ENCODE results near the gene MYH13. TPM values are rescaled to one million over a fixed set of nuclear protein-coding genes. Genes with fewer than 3 reads are reported as not detected.

MYH13 gene
- total and polyA plus RNA-seq, 9 of the 15 experiments (the other 6 are each of a cell fraction or from before 2014, with no cell fraction given) = 0.01 TPM; not detected in 8

DNA sequence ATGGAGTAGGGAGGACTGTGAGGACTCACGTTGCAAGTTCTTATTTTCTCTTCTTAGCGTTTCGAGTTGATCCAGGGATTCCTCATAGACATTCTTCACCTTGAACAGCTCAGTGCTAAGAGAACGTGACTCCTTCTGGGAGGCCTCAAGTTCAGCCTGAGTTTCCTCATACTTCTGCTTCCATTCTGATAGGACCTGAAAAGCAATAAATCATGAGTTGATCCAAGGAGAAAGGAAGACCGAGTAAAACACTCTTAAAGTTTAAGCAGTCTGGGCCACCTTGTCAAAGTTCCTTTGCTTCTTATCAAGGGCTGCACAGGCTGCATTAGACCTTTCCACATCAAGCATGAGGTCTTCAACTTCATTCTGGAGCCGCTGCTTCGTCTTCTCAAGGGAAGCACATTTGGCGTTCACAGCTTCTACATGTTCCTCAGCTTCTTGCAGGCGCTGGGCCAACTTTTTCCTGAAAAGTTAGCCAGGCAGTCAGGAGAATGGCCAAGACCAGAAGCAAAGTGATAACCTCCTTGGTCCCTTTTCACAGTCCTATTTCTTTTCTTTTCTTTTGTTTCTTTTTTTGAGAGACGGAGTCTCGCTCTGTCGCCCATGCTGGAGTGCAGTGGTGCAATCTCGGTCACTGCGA lies 23.8 kb upstream of the MYH13 start:
- no TSS peak for BruUV-seq (replicated peaks)
- no peaks in the 10 kb centered on the region for H3K9me1 ChIP-seq (ENCODE audit: control insufficient read depth, insufficient read depth, low read length)
- H3K4me1 ChIP-seq (replicated peaks in 1 of 2; ENCODE audit: control insufficient read depth in 2 of 2, insufficient read depth in 2 of 2, low read length in 2 of 2) = no peaks in the 10 kb centered on the region; a peak in 1 of 5 replicates
- no peak overlapping the region for H3K4me2 ChIP-seq (ENCODE audit: insufficient read depth, low read length)
- H3K27me3 ChIP-seq (ENCODE audit: control insufficient read depth in 2 of 2, insufficient read depth in 2 of 2, low read length in 2 of 2) = peaks cover 0 to 4% of the 10 kb centered on the region in 2 experiments; a peak in 1 of 5 replicates
- no peak for ATAC-seq
- CTCF ChIA-PET (ENCODE audit: low intra/inter-chr PET ratio) = no interaction called here
- TF ChIP-seq TRIM25 (IDR thresholded peaks at IDR 0.05; ENCODE audit: borderline replicate concordance) = no peak
- TF ChIP-seq ZNF696 (CRISPR knock-in tag; conservative IDR thresholded peaks at IDR 0.05) = no peak
- TF ChIP-seq KLF6 (CRISPR knock-in tag; IDR thresholded peaks at IDR 0.05; ENCODE audit: borderline replicate concordance) = no peak
- no peak for TF ChIP-seq ATF7 (IDR thresholded peaks at IDR 0.05)
- peak; percentile 48 for TF ChIP-seq PKNOX1 (IDR thresholded peaks at IDR 0.05)
- no peak for TF ChIP-seq ERF (CRISPR knock-in tag; IDR thresholded peaks at IDR 0.05)
- TF ChIP-seq MEIS2 (IDR thresholded peaks at IDR 0.05; ENCODE audit: partially characterized antibody) = peak; percentile 68
- no peak for TF ChIP-seq SREBF2 (CRISPR knock-in tag; IDR thresholded peaks at IDR 0.05)
- no peak for TF ChIP-seq SLC30A9 (CRISPR knock-in tag; IDR thresholded peaks at IDR 0.05)
- no peak for TF ChIP-seq TBL1XR1 (IDR thresholded peaks at IDR 0.05; ENCODE audit: low read length in 2 of 2)
- TF ChIP-seq, protein P1, sequence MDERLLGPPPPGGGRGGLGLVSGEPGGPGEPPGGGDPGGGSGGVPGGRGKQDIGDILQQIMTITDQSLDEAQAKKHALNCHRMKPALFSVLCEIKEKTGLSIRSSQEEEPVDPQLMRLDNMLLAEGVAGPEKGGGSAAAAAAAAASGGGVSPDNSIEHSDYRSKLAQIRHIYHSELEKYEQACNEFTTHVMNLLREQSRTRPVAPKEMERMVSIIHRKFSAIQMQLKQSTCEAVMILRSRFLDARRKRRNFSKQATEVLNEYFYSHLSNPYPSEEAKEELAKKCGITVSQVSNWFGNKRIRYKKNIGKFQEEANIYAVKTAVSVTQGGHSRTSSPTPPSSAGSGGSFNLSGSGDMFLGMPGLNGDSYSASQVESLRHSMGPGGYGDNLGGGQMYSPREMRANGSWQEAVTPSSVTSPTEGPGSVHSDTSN (CRISPR knock-in tag; IDR thresholded peaks at IDR 0.05; ENCODE audit: low read depth) = peak; percentile 5; the same call in 1 of the 2 replicates
- TF ChIP-seq, protein P1 (tag; conservative IDR thresholded peaks at IDR 0.05; ENCODE audit: low read depth) = peak; percentile 62; the same call in 1 of the 2 replicates
- TF ChIP-seq KDM4B (IDR thresholded peaks at IDR 0.05; ENCODE audit: borderline replicate concordance in 2 of 2, low read depth in 1 of 2) = no peak
- no peak for TF ChIP-seq ZBTB33 (CRISPR knock-in tag; IDR thresholded peaks at IDR 0.05)
- H3K36me3 ChIP-seq (ENCODE audit: control insufficient read depth, insufficient read depth, low read length) = no peaks in the 10 kb centered on the region
- peak in 2 of 4 experiments; percentile 3 to 9 for DNase-seq (ENCODE audit: extremely low read depth in 1 of 4, low spot score in 3 of 4)
- no peaks in the 10 kb centered on the region for H4K20me1 ChIP-seq (replicated peaks; ENCODE audit: control insufficient read depth, insufficient read depth, low read length)
- H3K9me3 ChIP-seq (replicated peaks; ENCODE audit: control insufficient read depth, insufficient read depth, low read depth, low read length) = no peaks in the 10 kb centered on the region
- intact Hi-C loops (cut with micrococcal nuclease) = no loop called here
- H3K4me3 ChIP-seq = no peak overlapping the region
- no peak overlapping the region for H3K27ac ChIP-seq (ENCODE audit: extremely low read depth, low read depth, low read length)
- H3K79me2 ChIP-seq (ENCODE audit: control insufficient read depth, insufficient read depth, low read length) = no peaks in the 10 kb centered on the region
- in situ Hi-C loops (cut with MboI) = no loop called here
- H2AFZ ChIP-seq (ENCODE audit: low read depth, low read length) = no peak overlapping the region
- WGBS (ENCODE audit: insufficient coverage, low coverage, missing lambda C conversion rate) = 0% methylated on average over 6 of the region's 14 CpGs
- POLR2A ChIA-PET = no interaction called here
- no peak for FAIRE-seq
- no peak overlapping the region for H3K9ac ChIP-seq (ENCODE audit: insufficient read depth in 1 of 2, low read depth in 2 of 2, low read length in 2 of 2)
